ENCODE measurements around the gene LDLRAD4.
"Not testable (repeated sequence)": the region's sequence is repeated elsewhere in the genome, so short reads cannot be mapped to it uniquely, and the experiment has no call there.

Gene LDLRAD4

DNA sequence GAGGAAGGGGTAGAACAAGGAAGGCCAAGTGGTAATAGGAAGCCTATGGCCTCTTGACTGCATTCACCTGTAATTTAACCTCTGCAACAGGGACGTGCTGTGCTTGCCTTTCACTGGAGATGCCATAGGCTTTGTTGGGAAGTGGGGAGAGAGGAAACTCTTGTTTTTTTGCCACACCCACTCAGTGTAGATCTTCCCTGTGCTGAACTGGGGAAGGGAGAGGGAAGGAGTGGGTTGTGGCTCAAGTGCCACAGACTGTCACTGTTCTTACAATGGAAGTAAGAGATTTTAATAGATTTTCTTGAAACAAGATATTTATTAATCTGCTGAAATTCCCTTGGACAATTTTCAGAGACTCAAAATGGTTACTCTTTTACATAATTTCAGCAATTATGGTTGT is 380.5 kb downstream of the LDLRAD4 start:
- DNase-seq (ENCODE audit: low spot score): no peak

DNA sequence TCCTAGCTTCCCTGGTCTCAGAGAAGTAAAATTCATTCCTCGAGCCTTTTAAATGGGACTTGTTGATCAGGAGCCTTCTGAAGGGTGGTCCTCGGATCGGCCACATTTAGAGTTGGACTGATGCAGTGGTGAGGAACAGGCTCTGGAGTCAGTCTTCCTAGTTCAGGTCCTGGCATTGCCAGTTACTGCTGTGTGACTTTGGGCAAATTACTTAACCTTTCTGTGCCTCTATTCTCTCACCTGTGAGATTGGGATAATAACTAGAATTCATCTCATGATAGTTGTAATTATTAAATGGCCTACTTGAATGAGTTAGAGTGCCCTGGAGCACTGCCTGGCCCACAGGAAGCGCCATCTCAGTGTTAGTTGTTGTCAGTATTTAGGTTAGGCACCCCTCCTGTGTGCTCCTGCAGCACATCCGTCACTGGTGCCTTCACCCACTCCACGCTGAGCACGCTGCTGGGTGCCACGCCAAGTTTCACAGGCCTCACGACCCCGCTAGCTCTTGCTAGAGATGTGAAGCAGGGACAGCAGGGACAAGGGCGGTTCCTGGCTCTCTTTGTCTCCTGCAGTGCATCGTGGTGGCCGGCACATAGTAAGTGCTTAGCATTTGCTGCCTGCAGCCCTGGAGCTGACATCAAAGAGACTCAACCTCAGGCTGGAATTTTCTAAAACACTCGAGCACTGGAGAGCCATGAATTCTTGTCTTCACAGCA is 384.9 kb downstream of the LDLRAD4 start:
- DNase-seq (ENCODE audit: low spot score): no peak

DNA sequence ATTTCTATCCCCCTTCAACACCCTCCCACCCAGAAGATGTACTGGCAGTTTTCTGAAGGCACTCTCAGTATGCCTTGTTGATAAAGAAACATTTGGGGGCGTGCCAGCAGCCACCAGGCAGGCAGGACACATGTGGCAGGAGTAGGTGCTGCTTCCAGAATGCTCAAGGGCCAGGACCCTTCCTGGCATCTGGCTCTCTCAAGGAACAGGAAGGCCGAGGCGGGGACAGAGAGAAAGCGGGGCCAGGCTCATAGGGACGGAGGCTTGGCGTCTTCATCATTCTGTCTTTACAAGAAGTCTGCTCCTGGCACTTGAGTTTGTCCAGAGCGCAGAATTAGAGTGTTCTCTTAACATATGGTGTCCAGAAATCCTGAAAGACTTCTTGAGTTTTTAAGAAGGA is 386.2 kb downstream of the LDLRAD4 start:
- DNase-seq (ENCODE audit: low spot score): no peak

DNA sequence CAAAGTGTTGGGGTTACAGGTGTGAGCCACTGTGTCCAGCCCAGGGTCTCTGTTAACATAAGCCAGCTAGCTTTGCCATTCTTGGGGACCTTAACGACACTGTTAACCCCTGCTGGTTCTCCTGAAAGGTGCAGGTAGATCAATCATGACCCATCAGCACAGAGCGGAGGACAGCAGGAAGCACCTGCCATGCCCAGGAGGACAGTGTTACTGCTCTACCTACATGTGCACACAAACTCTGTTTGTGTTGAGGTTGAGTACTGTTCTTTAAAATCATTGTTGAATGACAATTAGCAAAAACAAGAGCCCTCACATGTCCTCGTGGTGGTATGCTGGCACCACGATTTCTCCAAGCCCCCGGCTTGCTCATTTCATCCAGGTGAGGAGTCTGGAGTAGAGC is 386.9 kb downstream of the LDLRAD4 start:
- DNase-seq (ENCODE audit: low spot score): no peak

DNA sequence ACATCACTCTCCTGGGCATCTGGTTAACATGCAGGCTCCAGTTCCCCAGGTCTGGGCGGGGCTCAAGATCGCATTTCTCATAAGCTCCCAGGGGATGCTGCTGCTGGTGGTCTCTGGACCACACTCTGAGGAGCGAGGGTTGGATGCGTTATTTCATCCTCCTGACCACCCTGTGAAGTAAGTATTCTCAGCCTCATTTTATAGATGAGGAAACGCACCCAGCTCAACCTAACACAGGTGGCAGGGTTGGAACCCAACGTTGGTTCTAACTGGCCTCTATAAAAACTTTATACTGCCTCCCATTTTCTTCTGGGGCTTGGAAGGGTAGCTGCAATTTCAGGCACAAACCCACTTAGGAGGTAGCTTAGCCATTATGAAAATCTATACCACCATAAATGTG is 387.3 kb downstream of the LDLRAD4 start:
- no peak for DNase-seq (ENCODE audit: low spot score)

DNA sequence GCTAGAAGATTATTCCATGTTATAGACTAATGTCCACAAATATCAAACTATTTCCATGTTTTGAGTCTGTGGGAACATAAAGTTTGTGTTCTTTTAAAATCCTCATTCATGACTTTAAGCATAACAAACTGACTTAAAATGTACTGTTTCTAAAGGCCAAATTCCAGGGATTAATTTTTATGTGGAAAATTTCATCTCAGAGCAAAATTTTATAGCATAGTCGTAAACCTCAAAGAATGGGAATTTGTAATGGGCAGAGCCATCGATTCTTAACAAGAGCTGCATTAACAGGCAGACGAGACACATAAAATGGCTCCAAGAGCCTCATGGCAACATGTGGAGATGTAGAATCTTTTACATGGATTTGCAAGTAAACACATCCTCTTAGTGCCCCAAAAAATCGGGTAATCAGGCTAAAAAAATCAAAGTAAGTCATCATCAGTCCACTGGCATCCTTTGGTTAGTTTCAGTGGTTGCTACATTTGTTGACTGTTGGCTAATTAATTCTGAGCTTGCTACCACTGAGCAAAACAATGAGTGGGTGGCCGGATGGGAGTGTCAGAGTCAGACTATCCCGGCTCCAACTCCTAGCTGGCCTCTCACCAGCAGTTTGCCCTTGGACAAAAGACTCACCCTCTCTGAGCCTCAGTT is 388.2 kb downstream of the LDLRAD4 start:
- DNase-seq (ENCODE audit: low spot score): no peak

DNA sequence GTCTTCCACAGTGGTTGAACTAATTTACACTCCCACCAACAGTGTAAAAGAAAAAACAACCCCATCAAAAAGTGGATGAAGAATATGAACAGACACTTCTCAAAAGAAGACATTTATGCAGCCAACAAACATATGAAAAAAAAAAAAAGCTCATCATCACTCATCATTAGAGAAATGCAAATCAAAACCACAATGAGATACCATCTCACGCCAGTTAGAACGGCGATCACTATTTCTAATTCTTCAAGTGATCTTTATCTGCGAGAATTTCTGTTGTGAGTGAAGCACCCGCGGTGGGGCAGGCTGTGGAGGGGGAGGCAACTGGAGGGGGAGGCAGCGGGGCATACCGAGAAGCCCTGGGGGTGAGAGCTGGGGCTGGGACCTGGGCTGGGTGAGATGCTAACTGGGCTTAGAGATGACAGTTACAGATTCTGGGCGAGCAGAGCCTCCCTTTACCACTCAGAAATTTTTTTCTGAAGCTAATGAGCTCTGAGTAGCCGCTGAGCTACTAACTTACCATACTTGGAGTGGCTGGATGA is 389.5 kb downstream of the LDLRAD4 start:
- DNase-seq (ENCODE audit: low spot score): not testable (repeated sequence)

DNA sequence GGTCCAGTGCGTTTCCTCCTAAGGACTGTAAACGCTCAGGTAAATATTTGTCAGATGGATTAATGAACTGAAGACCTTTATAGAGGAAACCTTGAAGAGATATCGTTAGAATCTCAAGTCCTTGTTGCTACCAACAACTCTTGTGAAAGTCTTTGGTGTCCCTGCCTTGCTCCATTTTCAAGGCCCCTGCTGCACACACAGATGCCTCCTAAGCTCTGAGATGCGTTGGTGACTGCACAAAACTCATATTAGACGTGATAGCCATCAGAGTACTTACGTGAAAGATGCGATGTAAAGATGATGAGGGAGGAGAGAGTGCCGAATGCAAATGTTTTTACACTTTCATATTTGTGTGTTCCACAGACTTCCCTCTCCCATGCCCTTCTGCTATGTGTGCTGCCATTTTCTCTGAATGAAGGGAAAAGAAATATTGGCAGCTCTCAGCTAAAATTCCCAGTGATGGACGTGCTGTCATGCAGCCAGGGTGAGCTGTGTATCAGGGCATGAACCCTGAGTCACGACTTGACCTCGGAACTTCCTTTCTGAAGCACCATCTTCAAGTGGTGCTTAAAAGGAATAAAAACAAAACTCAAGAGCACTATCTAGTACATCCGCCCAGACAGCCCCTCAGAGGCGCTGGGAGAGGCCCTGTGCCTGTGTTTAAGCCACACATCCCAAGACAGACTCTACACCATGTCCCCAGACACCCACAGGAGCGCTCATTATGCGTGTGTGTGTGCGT is 390.4 kb downstream of the LDLRAD4 start:
- DNase-seq (ENCODE audit: low spot score): no peak

DNA sequence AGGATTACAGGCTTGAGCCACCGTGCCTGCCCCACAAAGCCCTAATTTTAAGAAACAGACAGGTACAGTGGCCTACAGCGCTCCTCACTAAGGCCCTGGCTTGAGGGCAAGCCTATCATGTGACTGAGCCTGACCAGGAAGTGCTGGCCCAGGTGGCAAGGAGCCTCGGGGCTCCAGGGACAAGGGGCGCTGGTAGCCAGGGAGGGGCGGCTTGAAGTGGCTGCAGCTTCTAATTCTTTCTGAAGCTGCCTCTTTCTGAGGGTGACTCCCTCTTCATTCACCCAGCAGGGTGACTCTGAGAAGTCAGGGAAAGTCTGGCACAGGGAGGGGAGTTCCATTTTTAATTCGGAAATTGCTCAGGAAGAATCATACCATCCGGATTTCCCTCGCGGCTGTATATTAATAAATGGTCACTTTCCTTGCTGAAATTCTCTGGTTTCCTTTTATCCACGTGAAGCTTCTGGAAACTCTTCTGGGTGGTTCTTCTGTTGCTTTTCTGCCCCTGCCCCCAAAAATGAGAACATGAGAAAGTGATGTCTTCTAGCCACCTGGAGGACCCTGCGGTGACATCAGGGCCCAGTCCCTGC is 392.1 kb downstream of the LDLRAD4 start:
- no peak for DNase-seq (ENCODE audit: low spot score)

DNA sequence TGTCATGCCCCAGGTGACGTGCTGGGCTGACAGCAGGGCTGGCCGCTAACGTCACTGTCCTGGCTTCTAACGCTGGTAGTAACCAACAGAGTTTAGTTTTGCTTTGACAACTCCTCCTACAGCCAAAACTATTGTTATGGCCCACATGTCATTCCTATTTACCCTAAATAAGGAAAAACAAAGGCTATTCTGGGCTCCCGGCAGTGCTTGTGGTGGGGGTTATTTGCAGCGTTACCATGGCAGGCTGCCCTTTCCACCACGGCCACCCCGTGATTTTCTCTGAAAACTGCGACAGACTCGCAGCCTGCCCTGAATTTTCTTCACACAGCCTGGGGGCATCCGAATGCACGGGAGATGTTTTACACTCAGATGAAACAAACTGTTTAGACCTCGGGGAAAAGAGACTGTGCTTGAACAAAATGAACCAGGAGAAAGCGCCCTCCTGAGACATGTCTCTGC is 392.6 kb downstream of the LDLRAD4 start:
- no peak for DNase-seq (ENCODE audit: low spot score)

DNA sequence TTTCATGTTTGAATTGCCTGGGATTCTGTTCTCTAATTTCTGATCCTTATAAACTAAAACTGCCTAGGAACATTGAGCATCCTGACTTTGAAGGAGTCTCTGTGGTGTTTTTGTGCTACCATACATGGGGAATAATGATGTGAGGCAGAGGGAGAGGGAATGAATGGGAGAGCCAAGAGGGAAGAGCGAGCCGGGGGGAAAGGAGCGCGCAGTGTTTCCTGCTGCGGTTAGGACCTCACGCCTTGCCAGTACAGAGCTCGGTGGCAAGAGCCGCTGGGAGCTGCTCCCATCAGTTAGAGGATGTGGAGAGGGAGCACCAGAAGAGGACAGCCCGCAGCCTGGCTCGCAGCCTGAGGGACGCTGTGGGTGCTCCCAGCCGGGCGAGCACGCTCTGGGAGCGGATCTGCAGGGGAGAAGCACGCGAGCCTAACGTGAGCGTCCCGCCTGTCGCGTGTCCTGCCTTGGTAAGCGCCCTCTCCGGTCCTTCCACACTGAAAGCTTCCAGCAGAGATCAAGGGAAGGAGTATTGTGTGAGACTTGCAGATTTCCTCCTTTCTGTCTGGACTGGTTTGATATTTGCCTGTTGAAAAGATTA is 393.1 kb downstream of the LDLRAD4 start:
- DNase-seq (ENCODE audit: low spot score): no peak

DNA sequence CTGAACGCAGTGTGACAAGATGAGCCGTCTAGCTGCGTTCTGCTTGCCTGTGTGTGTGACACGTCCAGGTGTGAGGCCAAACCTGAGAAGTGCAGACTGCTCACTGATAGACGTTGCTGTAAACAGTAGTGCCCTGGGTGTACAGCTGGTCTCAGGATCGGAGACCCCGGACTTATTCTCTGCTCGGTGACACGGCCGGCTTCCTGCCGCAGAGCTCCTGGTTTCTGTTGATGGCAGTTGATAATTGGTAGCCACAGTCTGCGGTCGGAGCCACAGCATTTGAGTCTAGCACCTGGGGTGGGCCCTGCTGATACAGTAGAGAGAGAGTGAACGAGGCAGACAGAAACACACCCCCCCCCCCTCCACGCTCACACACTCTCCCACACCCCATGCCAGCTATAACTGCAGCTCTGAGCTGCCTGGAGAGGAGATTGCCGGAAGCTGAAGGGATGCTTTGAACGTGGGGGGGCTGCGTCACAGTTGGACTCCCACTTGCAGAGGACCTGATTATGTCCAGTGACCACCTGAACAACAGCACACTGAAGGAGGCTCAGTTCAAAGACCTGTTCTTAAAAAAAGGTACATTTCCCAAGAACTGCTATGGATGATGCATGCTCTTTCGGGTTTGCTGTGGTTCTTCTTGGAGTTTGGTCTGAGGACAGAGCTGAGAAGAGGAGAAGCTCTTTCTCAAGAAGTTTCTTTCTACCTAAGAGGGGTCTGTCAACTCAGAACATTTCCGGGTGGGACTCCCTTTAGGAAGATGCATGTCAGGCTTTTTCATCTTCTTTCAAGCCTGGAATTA is 393.8 kb downstream of the LDLRAD4 start:
- DNase-seq (ENCODE audit: low spot score): no peak

DNA sequence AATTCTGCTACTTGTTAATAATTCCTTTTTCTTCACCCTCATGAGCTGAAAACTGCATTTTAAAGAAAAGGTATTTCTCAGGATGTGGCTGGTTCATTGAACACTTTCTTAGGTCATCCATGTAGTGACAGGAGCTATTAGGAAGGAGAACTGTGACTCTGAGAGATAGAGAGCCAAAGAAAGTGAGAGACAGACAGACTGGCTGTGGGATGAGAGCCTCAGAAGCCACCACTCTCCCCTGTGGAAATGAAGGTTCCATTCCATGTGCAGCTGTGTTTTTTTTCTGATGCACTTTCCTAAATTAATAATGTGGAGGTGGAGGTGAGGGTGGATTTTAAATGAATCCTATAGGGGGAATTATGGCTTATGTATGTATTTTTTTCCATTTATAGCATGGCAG is 394.5 kb downstream of the LDLRAD4 start:
- no peak for DNase-seq (ENCODE audit: low spot score)

DNA sequence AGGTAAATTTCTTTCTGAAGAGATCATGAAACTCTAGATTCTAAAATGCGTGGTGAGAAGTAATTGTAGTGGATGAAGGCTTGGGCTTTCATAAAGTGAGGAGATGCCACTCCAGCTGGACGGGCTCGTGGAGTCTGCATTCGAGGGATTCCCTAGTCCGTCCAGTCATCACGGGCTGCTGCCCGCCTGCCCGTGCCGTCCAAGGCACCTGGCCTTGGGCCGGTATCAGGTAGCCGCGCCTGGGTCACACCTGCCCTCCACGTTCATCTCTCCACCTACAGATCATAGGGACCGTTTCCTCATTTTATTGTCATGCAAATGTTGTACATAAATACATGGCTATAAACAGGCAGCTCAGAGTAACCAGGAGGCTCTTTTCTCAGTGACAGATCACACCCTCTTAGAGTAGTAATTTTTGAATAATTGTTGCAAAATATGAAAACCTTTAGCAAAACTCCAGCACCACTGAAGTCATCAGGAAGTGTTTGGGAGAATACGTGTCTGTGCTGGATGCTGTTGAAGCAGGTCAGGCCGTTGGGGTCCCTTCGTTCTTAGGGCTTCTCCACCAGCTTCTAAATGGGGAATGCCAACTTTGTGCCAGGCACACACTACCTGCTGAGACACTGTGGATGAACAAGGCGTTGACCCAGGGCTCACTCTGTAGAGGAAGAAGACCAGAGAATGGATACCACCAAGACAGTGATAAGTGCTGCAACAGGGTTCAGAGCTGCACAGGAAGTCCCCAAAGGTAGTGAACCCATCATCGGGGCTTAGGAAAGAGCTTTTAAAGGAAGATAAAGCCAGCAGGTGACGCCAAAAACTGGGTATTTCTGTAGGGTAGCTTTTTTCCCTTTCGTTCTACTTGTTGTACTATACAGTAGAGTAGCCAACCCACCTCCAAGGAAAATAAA is 395.3 kb downstream of the LDLRAD4 start:
- DNase-seq (ENCODE audit: low spot score): no peak

DNA sequence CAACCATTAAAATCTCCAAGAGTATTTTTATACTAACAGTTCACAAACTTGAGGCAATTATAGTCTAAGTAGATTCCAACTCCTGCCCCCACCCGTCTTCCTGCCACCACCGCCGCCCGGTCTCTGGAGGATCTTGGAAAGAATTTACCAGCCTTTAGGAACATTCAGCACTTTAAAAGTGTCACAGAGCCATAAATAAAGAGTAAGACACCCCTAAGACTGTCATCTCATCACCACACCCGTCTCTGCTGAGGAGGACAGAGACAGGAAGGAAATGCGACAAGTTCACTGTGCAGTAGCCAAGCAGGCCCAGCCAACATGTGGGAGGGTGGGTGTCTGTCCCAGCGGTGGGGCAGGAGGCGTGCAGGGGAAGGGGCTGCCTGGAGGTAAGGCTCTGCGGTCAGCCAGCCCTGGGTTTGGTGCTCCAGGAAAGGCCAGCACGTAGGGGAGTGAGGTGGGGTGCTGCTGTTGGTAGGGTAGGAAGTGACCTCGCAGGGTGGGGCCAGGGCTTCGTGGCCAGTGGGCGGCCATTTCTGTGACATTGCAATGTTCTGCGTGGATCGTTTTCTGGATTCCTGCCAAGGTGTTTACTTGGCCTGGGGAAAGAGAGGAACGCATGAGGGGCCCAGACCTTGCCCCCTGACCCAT is 396.2 kb downstream of the LDLRAD4 start:
- DNase-seq (ENCODE audit: low spot score): no peak

DNA sequence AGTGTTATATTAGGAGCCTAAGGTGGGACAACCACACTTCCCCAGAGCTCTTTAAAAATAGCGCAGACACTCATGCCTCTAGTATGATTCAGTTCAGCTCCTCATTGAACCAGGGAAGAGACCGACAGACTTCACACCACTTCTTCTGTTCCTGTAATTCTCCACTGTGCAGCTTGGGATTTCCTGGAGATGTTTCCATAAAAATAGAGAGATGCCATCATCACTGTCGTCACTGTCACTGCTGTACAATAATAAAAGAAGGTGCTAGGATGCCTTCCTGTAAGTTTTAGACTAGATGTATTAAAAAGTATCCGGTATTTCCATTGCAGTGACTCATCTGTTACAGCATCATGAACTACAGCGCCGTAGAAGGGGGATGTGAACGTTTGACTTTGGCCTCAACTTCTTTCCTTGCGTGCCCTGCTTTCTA is 396.9 kb downstream of the LDLRAD4 start:
- DNase-seq (ENCODE audit: low spot score): no peak

DNA sequence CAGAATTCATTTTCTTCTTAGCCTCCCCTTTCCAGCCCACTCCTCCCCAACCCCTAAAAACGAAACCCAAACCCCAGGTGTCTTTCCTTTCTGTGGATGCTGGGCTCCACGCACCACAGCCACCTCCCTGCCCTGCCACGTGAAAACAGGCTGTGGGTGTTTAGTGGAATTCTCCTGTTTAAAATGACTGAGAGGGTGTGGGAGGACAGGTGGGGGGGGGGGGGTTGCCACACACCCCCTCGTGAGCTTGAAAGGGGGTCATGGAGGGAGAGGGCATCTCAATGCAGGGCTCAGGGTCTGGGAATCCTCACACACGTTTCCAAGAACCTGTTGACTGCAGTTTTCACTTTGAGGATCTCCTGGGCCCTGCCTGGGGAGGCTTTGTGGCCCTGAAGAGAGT is 397.5 kb downstream of the LDLRAD4 start:
- DNase-seq (ENCODE audit: low spot score): no peak

DNA sequence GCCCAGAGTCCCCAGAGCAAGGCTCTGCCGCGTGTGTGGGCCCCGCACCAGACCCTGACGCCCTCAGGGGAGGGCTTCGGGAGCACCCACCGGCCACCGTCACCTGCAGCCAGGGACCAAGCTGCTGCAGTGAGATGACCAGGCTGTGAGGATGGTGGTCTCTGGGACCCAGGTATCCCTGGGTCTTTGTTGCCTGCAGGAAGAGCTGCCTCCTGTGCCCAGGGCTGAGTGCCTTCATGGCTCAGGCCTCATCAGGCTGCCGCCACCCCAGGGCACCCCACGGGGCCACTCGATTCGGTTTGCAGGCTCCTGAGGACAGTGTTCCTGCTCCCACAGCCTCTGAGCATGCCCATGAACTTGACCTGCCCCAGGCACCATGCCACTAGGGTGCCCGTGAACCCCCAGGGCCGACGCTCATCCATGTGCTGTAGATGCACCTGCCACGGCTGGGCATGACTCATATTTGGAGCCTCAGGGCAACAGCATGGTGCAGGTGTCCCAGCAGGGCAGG is 398.0 kb downstream of the LDLRAD4 start:
- DNase-seq (ENCODE audit: low spot score): no peak

DNA sequence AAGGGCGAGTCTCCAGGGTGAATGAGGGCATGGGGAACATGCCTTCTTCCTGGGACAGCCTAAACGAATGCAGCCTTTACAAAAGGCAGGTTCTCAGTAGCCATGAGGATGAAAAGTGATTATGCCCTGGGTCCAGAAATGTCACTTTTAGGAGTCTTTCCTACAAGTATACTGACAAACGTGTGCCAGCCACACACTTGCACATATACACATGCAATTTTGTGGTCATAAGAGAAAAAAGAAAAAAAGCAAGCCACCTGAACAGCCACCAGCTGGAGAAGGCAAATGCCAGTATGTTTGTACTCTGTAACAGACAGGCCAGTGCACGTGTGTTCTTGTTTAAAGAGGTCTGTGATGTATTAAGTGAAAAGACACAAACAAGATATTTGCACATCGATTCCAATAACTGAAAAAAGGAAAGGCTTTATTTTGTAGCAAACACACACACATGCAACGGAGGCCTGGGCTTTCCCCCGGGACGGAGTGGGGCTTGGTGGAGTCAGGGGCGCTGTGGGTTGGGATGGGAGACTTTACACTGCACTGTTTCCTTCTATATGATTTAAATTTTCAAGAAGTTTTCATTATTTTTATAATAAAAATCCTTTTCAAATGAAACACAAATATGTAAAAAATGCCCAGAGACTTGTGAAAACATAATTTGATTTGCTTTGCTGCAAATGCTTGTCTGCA is 399.4 kb downstream of the LDLRAD4 start:
- no peak for DNase-seq (ENCODE audit: low spot score)
